ENCODE data around the gene EEF1AKMT4.

EEF1AKMT4 gene

DNA sequence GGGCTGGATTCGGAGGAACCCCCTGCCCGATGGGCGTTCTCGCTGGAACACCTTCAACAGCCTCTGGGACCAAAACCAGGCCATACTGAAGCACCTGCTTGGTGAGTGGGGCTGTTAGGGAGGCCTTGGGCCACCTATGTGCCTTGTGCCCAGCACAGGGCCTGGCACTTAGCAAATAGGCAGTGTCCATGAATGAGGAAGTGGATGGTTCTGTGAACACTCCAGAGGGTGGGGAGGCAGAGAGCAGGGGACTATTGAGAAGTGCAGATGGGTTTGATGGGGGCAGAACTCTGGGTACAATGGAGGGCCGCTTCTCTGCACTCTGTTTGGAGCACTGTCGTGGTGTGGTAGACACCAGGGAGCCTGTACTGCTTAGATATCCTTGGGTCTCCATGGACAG, 27.9 kb downstream of the EEF1AKMT4 start:
- TF ChIP-seq, protein P1, sequence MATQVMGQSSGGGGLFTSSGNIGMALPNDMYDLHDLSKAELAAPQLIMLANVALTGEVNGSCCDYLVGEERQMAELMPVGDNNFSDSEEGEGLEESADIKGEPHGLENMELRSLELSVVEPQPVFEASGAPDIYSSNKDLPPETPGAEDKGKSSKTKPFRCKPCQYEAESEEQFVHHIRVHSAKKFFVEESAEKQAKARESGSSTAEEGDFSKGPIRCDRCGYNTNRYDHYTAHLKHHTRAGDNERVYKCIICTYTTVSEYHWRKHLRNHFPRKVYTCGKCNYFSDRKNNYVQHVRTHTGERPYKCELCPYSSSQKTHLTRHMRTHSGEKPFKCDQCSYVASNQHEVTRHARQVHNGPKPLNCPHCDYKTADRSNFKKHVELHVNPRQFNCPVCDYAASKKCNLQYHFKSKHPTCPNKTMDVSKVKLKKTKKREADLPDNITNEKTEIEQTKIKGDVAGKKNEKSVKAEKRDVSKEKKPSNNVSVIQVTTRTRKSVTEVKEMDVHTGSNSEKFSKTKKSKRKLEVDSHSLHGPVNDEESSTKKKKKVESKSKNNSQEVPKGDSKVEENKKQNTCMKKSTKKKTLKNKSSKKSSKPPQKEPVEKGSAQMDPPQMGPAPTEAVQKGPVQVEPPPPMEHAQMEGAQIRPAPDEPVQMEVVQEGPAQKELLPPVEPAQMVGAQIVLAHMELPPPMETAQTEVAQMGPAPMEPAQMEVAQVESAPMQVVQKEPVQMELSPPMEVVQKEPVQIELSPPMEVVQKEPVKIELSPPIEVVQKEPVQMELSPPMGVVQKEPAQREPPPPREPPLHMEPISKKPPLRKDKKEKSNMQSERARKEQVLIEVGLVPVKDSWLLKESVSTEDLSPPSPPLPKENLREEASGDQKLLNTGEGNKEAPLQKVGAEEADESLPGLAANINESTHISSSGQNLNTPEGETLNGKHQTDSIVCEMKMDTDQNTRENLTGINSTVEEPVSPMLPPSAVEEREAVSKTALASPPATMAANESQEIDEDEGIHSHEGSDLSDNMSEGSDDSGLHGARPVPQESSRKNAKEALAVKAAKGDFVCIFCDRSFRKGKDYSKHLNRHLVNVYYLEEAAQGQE (IDR thresholded peaks at IDR 0.05; ENCODE audit: insufficient replicate concordance, low read depth): no peak
- TF ChIP-seq SPI1 (IDR thresholded peaks at IDR 0.05; ENCODE audit: borderline replicate concordance, low read depth) (peak; percentile 76), GABPA (IDR thresholded peaks at IDR 0.05; ENCODE audit: low read depth) (no peak)
- TF ChIP-seq, protein P2, sequence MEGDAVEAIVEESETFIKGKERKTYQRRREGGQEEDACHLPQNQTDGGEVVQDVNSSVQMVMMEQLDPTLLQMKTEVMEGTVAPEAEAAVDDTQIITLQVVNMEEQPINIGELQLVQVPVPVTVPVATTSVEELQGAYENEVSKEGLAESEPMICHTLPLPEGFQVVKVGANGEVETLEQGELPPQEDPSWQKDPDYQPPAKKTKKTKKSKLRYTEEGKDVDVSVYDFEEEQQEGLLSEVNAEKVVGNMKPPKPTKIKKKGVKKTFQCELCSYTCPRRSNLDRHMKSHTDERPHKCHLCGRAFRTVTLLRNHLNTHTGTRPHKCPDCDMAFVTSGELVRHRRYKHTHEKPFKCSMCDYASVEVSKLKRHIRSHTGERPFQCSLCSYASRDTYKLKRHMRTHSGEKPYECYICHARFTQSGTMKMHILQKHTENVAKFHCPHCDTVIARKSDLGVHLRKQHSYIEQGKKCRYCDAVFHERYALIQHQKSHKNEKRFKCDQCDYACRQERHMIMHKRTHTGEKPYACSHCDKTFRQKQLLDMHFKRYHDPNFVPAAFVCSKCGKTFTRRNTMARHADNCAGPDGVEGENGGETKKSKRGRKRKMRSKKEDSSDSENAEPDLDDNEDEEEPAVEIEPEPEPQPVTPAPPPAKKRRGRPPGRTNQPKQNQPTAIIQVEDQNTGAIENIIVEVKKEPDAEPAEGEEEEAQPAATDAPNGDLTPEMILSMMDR (IDR thresholded peaks at IDR 0.05; ENCODE audit: insufficient read depth, low read length): no peak
- no peak for DNase-seq (ENCODE audit: low read depth in 1 of 2, low spot score in 1 of 2)
- Histone ChIP-seq H3K27ac (replicated peaks) (no peak overlapping the region), H3K27me3 (ENCODE audit: insufficient read depth, poor library complexity, severe bottlenecking) (peaks cover 17% of the 10 kb centered on the region), H3K4me3 (replicated peaks; ENCODE audit: insufficient read depth, low read length) (no peak overlapping the region)

DNA sequence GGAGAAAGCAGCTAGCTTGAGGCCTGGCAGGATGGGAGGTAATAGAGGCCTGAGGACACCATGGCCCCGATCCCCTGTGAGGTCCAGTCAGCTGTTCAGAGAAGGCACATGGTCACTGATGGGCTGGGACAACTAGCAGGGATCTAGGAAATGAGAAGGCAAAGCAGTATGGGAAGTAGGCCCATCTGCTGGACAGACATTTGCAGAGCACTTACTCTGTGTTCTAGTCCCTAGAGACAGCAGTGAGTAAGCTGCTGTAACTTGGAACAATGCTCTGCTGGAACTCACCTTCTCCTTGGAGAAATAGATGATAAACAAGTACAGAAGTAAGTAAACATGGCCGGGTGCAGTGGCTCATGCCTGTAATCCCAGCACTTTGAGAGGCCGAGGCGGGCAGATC, 33.5 kb downstream of the EEF1AKMT4 start:
- TF ChIP-seq, protein P2 (IDR thresholded peaks at IDR 0.05; ENCODE audit: insufficient read depth, low read length): no peak
- TF ChIP-seq SPI1 (IDR thresholded peaks at IDR 0.05; ENCODE audit: borderline replicate concordance, low read depth) (no peak), POLR2AphosphoS5 (IDR thresholded peaks at IDR 0.05; ENCODE audit: low read depth) (no peak), GABPA (IDR thresholded peaks at IDR 0.05; ENCODE audit: low read depth) (no peak)
- TF ChIP-seq, protein P1 (IDR thresholded peaks at IDR 0.05; ENCODE audit: insufficient replicate concordance, low read depth): no peak

DNA sequence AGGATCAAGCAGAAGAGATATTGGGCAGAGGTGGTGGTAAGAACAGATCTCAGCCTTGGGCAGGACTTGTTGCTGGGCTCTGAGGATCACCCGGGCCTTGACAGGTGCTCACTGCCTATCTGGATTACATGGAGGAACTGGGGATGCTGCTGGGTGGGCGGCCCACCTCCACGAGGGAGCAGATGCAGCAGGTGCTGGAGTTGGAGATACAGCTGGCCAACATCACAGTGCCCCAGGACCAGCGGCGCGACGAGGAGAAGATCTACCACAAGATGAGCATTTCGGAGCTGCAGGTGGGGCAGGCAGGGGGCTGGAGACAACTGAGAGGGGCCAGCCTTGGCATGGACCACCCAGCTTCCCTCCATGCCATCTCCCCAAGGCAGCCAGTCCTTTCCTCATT, 34.2 kb downstream of the EEF1AKMT4 start:
- H3K4me3 ChIP-seq (replicated peaks; ENCODE audit: insufficient read depth, low read length): no peak overlapping the region
- H3K27me3 ChIP-seq (ENCODE audit: insufficient read depth, poor library complexity, severe bottlenecking): peaks cover 5% of the 10 kb centered on the region
- DNase-seq (ENCODE audit: low read depth in 1 of 2, low spot score in 1 of 2): no peak
- H3K27ac ChIP-seq (replicated peaks): no peak overlapping the region
- TF ChIP-seq GABPA (IDR thresholded peaks at IDR 0.05; ENCODE audit: low read depth) (no peak), SPI1 (IDR thresholded peaks at IDR 0.05; ENCODE audit: borderline replicate concordance, low read depth) (no peak), POLR2AphosphoS5 (IDR thresholded peaks at IDR 0.05; ENCODE audit: low read depth) (no peak)
- TF ChIP-seq, protein P1 (IDR thresholded peaks at IDR 0.05; ENCODE audit: insufficient replicate concordance, low read depth): no peak
- TF ChIP-seq, protein P2 (IDR thresholded peaks at IDR 0.05; ENCODE audit: insufficient read depth, low read length): no peak

More for the DNA sequence above, 33.5 kb downstream of the EEF1AKMT4 start:
- no peak for DNase-seq (ENCODE audit: low read depth in 1 of 2, low spot score in 1 of 2)
- no peak overlapping the region for H3K4me3 ChIP-seq (replicated peaks; ENCODE audit: insufficient read depth, low read length)
- peaks cover 5% of the 10 kb centered on the region for H3K27me3 ChIP-seq (ENCODE audit: insufficient read depth, poor library complexity, severe bottlenecking)
- no peak overlapping the region for H3K27ac ChIP-seq (replicated peaks)
